WTC11 (cell line): ENCODE data around the gene ZSCAN5C. TPM values are rescaled to one million over a fixed set of nuclear protein-coding genes. Genes with fewer than 3 reads are reported as not detected.

ENCODE experiments used
- ATAC-seq: fragments of 200-7000 bp; cut with Tn5 transposase; 2 replicates; pipeline ENCODE4 v1.10.0; 2021; ENCODE audit warnings: mild to moderate bottlenecking, moderate library complexity
- CTCF ChIA-PET: fragments of 300-600 bp; sonication (Branson Sonifier 250); formaldehyde crosslinking; loops from one replicate; lab custom pipeline; 2021; ENCODE audit warnings: antibody characterized with exemption; lab: Charles Lee
- POLR2A ChIA-PET: fragments of 350-600 bp; sonication (Branson Sonifier 250); formaldehyde crosslinking; loops from one replicate; lab custom pipeline; 2021; ENCODE audit warnings: antibody characterized with exemption; lab: Charles Lee
- DNase-seq: peaks from one replicate; pipeline ENCODE4 v3.0.0; 2021; ENCODE audit warnings: low spot score
- H3K27ac Mint-ChIP-seq: 2 replicates; pipeline ENCODE4 v1.8.0; 2021; ENCODE audit warnings: mixed read lengths
- H3K27me3 Mint-ChIP-seq: 2 replicates; pipeline ENCODE4 v1.8.0; 2021; ENCODE audit warnings: low read depth, mild to moderate bottlenecking, moderate library complexity, mixed read lengths
- H3K36me3 Mint-ChIP-seq: 2 replicates; pipeline ENCODE4 v1.8.0; 2021; ENCODE audit warnings: mixed read lengths
- H3K4me1 Mint-ChIP-seq: 2 replicates; pipeline ENCODE4 v1.8.0; 2022; ENCODE audit warnings: mixed read lengths
- H3K4me3 Mint-ChIP-seq: 2 replicates; pipeline ENCODE4 v1.8.0; 2021; ENCODE audit warnings: mild to moderate bottlenecking, moderate library complexity, mixed read lengths
- H3K9me3 Mint-ChIP-seq: 2 replicates; pipeline ENCODE4 v1.8.0; 2021; ENCODE audit warnings: mixed read lengths
- ATF1 ChIP-seq: sonication (generic); formaldehyde crosslinking; IDR thresholded peaks from 2 replicates; pipeline ENCODE4 v1.8.1; 2023; ENCODE audit warnings: mild to moderate bottlenecking, moderate library complexity, missing genetic modification reagents
- CTCF ChIP-seq: fragments of 200-600 bp; IDR thresholded peaks from 2 replicates; pipeline ENCODE4 v1.8.0; 2022; ENCODE audit warnings: antibody characterized with exemption
- E2F1 ChIP-seq: sonication (generic); formaldehyde crosslinking; IDR thresholded peaks from 2 replicates; pipeline ENCODE4 v1.8.0; 2022; ENCODE audit warnings: mild to moderate bottlenecking, missing genetic modification reagents
- FOXP1 ChIP-seq: sonication (generic); formaldehyde crosslinking; IDR thresholded peaks from 2 replicates; pipeline ENCODE4 v1.8.0; 2022; ENCODE audit warnings: missing genetic modification reagents, mild to moderate bottlenecking, moderate library complexity, borderline replicate concordance
- IRF2 ChIP-seq: sonication (generic); formaldehyde crosslinking; IDR thresholded peaks from 2 replicates; pipeline ENCODE4 v1.8.0; 2022; ENCODE audit warnings: low read depth, missing genetic modification reagents, borderline replicate concordance
- NFE2L1 ChIP-seq: sonication (generic); formaldehyde crosslinking; IDR thresholded peaks from 2 replicates; pipeline ENCODE4 v1.8.1; 2023; ENCODE audit warnings: missing genetic modification reagents
- RELA ChIP-seq: sonication (generic); formaldehyde crosslinking; IDR thresholded peaks from 2 replicates; pipeline ENCODE4 v1.8.1; 2022; ENCODE audit warnings: missing genetic modification reagents, mild to moderate bottlenecking, borderline replicate concordance
- SMAD4 ChIP-seq: sonication (generic); formaldehyde crosslinking; IDR thresholded peaks from 2 replicates; pipeline ENCODE4 v1.8.0; 2022; ENCODE audit warnings: mild to moderate bottlenecking, missing genetic modification reagents
- SP1 ChIP-seq: sonication (generic); formaldehyde crosslinking; conservative IDR thresholded peaks from 2 replicates; pipeline ENCODE4 v1.8.1; 2022; ENCODE audit warnings: missing genetic modification reagents
- ZNF138 ChIP-seq: sonication (generic); formaldehyde crosslinking; conservative IDR thresholded peaks from 2 replicates; pipeline ENCODE4 v1.8.1; 2022; ENCODE audit warnings: mild to moderate bottlenecking, moderate library complexity, missing genetic modification reagents
- ZNF232 ChIP-seq: sonication (generic); formaldehyde crosslinking; IDR thresholded peaks from 2 replicates; pipeline ENCODE4 v1.8.0; 2022; ENCODE audit warnings: mild to moderate bottlenecking, missing genetic modification reagents
- ZNF263 ChIP-seq: sonication (generic); formaldehyde crosslinking; IDR thresholded peaks from 2 replicates; pipeline ENCODE4 v1.8.1; 2022; ENCODE audit warnings: low read depth, mild to moderate bottlenecking, moderate library complexity, missing genetic modification reagents
- ZNF281 ChIP-seq: sonication (generic); formaldehyde crosslinking; IDR thresholded peaks from 2 replicates; pipeline ENCODE4 v1.8.0; 2023; ENCODE audit warnings: mild to moderate bottlenecking, missing genetic modification reagents
- ZNF317 ChIP-seq: sonication (generic); formaldehyde crosslinking; IDR thresholded peaks from 2 replicates; pipeline ENCODE4 v1.8.1; 2023; ENCODE audit warnings: low read depth, mild to moderate bottlenecking, moderate library complexity, missing genetic modification reagents, borderline replicate concordance
- ZNF416 ChIP-seq: fragments of 250-450 bp; sonication (Bioruptor Pico); IDR thresholded peaks from 2 replicates; pipeline ENCODE4 v1.9.0; 2021; ENCODE audit warnings: mild to moderate bottlenecking, inconsistent platforms
- total RNA-seq: library from RNA; stranded (reverse); gene quantifications from 3 replicates; pipeline ENCODE4 v1.2.3, GENCODE V29; 2021
- TF ChIP-seq, protein P1 (sequence below): sonication (generic); formaldehyde crosslinking; IDR thresholded peaks from 2 replicates; pipeline ENCODE4 v1.8.0; 2022; ENCODE audit warnings: mild to moderate bottlenecking, missing genetic modification reagents
- TF ChIP-seq, protein P2 (sequence below): sonication (generic); formaldehyde crosslinking; IDR thresholded peaks from 2 replicates; pipeline ENCODE4 v1.8.0; 2023; ENCODE audit warnings: missing genetic modification reagents
- TF ChIP-seq, protein P3 (sequence below): sonication (generic); formaldehyde crosslinking; IDR thresholded peaks from 2 replicates; pipeline ENCODE4 v1.8.1; 2023; ENCODE audit warnings: mild to moderate bottlenecking, missing genetic modification reagents

ZSCAN5C gene
- total RNA-seq, 1 experiment from 2014 or later = not detected

DNA sequence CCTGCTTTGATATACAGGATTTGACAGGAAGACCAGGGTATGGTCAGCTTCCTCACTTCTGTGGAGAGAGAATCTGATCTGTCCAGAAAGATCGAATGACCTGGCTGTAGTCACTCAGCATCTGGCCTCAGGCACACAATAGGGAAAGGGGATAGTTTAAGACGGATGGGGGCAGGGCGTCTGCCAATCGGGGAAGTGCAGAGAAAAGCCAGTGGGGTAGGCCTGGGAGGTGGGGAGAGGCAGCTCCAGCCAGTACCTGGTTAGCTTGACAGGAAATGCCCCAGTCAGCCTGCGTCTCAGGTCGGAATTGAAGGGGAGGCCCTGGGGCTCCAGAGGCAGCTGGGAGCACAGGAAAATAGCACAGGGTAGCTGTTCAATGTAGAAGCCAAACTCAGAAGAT, 48.6 kb upstream of the ZSCAN5C start (continued):
- TF ChIP-seq ZNF281 (CRISPR knock-in tag) = no peak
- TF ChIP-seq SP1 (CRISPR knock-in tag) = no peak; the same call in 1 of the 2 replicates
- TF ChIP-seq, all 79 proteins: peak for 0

DNA sequence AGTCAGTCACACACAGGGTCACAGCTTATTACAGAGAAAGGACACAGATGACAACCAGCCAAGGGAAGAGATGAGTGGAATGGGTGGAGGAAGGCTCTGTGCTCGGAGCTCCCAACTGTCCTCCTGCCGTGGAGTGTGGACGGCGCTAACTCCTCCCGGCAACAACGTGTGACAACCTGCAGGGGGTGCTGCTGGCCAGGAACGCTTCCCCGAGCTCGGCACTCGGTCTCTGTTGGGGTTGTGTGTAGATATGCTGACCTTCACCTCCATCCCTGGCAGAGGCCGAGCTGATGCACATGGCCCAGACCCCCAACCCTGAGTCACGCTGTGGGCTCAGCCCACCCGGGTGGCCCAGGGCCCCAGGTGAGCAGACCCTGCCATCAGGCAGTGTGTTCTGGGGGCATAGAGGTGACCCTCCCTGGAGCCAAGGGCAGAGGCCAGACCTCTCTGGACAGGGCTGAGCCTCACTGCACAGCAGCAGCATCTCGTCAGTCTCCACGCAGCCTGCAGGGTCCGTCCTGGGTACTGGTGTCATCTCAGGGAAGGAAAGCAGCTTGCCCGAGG, 46.9 kb upstream of the ZSCAN5C start:
- DNase-seq = peak; percentile 78
- Mint-ChIP-seq H3K4me1 (peaks cover 24% of the 10 kb centered on the region), H3K27me3 (no peaks in the 10 kb centered on the region), H3K36me3 (peaks cover 37% of the 10 kb centered on the region), H3K27ac (no peak overlapping the region), H3K9me3 (no peaks in the 10 kb centered on the region), H3K4me3 (no peak overlapping the region)
- TF ChIP-seq NFE2L1 (CRISPR knock-in tag) (no peak), ZNF232 (CRISPR knock-in tag) (no peak), ZNF317 (no peak), SMAD4 (no peak), IRF2 (CRISPR knock-in tag) (no peak), FOXP1 (no peak), ZNF263 (peak; percentile 83), E2F1 (CRISPR knock-in tag) (no peak), RELA (CRISPR knock-in tag) (no peak), ATF1 (CRISPR knock-in tag) (no peak), ZNF416 (CRISPR knock-in tag) (no peak), ZNF138 (CRISPR knock-in tag) (no peak), CTCF (peak; percentile 70)
- TF ChIP-seq, protein P1, sequence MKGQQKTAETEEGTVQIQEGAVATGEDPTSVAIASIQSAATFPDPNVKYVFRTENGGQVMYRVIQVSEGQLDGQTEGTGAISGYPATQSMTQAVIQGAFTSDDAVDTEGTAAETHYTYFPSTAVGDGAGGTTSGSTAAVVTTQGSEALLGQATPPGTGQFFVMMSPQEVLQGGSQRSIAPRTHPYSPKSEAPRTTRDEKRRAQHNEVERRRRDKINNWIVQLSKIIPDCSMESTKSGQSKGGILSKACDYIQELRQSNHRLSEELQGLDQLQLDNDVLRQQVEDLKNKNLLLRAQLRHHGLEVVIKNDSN = no peak
- TF ChIP-seq, protein P2, sequence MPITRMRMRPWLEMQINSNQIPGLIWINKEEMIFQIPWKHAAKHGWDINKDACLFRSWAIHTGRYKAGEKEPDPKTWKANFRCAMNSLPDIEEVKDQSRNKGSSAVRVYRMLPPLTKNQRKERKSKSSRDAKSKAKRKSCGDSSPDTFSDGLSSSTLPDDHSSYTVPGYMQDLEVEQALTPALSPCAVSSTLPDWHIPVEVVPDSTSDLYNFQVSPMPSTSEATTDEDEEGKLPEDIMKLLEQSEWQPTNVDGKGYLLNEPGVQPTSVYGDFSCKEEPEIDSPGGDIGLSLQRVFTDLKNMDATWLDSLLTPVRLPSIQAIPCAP (CRISPR knock-in tag) = no peak
- TF ChIP-seq, protein P3, sequence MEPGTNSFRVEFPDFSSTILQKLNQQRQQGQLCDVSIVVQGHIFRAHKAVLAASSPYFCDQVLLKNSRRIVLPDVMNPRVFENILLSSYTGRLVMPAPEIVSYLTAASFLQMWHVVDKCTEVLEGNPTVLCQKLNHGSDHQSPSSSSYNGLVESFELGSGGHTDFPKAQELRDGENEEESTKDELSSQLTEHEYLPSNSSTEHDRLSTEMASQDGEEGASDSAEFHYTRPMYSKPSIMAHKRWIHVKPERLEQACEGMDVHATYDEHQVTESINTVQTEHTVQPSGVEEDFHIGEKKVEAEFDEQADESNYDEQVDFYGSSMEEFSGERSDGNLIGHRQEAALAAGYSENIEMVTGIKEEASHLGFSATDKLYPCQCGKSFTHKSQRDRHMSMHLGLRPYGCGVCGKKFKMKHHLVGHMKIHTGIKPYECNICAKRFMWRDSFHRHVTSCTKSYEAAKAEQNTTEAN (CRISPR knock-in tag) = no peak
- POLR2A ChIA-PET = interaction anchor here (1.3 kb wide), 1 partner anchor 98 kb away, joined by 3 read pairs; no protein-coding TSS in a partner anchor
- CTCF ChIA-PET = interaction anchor here (0.5 to 3.8 kb wide), 51 partner anchors 10 to 1674 kb away, joined by 3 to 73 read pairs (median 8); partner anchors contain the start of genes GALP, ZNF444, ZNF582 and ZNF787
- peak; percentile 70 for ATAC-seq
